Posterior vena cava (tissue), 2 donors: ENCODE measurements around the gene WWOX. TPM values are rescaled to one million over a fixed set of nuclear protein-coding genes. Genes with fewer than 3 reads are reported as not detected.

ENCODE experiments used
- DNase-seq: peaks from one replicate; pipeline ENCODE4 v3.0.0-alpha.2; 2020; ENCODE audit warnings: low spot score
- intact Hi-C, 2 donors: fragments of 100-400 bp; cut with DNase I; formaldehyde crosslinking; loops; one replicate each; pipeline versions ENCODE4 v1.14.1 to v1.14.2; 2022 to 2023
- total RNA-seq, 2 donors: library from RNA; stranded (reverse); fragmentation: NEBNext Ultra II Directional; extraction: Animal tissue kit (Norgen Biotek cat#: 25700); gene quantifications; one replicate each; pipeline ENCODE4 v1.2.1, GENCODE V29; 2021
- donor health status: DM: yes; HTN: yes; CAD: no.
- donor health status: DM: yes; HTN: yes; CAD: no.

Gene WWOX
- total RNA-seq, 2 donors from 2014 or later = 12.5 to 16.9 TPM

GRCh38 chr16:78461087-78461486 lies 361.6 kb downstream of the WWOX start:
- intact Hi-C loops = no loop called here
- no peak for DNase-seq

GRCh38 chr16:78461496-78462287 lies 362.2 kb downstream of the WWOX start:
- intact Hi-C loops = no loop called here
- no peak for DNase-seq

GRCh38 chr16:78462288-78463208 lies 363.1 kb downstream of the WWOX start:
- no peak for DNase-seq
- intact Hi-C loops = no loop called here

DNA sequence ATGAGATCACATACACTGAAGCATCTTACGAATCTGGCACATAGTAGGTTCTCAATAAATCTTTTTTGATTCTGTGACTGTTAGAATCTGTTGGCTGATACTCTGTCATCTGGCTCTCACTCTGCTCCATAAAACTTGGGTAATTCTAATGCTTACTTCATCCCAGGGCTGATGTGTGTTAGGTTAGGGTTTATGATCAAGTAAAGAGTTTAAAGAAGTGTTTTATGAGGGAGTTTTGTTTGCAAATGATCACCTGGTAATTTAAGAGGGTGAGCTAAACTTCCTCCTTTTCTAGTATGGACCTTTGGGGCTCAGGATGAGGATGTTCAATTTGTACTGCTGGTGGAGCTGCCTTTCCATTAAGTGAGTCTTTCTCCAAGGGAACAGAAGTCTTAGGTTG lies 364.1 kb downstream of the WWOX start:
- DNase-seq = no peak
- intact Hi-C loops = no loop called here

- DNase-seq = no peak
- intact Hi-C loops = no loop called here
Measured at GRCh38 chr16:78464833-78465232, 365.4 kb downstream of the WWOX start.

DNA sequence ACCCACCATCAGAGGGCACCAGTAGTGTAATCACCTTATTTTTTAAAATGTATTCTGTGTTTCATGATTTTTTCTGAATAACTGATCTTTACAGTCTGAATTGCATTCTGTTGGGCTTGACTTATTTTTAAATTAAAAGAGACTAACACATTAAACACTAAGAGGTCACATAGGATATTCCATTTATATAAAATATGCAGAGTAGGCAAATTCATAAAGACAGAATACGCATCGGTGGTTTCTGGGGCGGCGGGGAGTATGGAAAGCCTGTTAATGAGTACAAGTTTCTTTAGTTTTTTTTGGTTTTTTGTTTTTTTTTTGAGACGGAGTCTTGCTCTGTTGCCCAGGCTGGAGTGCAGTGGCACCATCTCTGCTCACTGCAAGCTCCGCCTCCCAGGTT lies 366.3 kb downstream of the WWOX start:
- no peak for DNase-seq
- intact Hi-C loops = no loop called here

DNA sequence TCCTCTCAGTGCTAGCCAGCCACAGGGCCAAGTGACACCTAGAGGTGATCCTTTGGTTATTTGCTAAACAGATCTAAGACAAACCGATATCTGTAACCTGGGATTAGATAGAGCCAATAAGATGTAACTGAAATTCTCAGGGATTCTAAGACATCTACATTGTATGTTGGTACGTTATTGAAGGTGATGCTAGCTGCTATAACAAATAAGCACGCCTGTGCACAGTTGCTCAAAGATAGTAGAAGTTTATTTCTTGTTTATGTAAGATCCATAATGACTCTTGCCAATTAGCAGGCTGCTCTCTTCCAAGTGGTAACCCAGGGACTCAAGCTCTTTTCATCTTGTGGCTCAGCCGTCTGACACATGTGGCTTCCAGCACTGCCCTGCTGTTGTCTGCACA lies 370.3 kb downstream of the WWOX start:
- no peak for DNase-seq
- intact Hi-C loops = no loop called here

DNA sequence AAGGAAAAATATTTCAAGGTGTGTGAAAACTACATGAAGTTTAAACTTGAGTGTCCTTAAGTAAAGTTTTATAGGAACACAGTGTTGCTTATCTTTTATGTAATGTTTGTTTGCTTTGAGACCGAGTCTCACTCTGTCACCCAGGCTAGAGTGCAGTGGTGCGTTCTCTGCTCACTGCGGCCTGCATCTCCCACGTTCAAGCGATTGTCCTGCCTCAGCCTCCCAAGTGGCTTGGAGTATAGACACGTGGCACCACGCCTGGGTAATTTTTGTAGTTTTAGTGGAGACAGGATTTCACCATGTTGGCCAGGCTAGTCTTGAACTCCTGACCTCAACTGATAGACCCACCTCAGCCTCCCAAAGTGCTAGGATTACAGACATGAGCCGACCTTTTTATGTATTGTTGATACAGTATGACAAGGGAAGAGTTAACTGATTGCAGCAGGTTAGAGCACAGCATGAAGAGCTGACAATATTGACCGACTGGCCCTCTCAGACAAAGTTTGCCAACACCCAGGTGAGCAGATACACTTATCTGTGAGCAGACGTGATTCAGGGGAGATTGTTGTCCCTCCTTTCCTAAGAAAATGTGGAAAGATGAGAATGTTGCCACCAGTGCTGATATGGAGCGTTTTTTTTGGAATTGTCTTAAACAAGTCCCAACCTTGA lies 373.7 kb downstream of the WWOX start:
- DNase-seq = no peak
- intact Hi-C loops = no loop called here

DNA sequence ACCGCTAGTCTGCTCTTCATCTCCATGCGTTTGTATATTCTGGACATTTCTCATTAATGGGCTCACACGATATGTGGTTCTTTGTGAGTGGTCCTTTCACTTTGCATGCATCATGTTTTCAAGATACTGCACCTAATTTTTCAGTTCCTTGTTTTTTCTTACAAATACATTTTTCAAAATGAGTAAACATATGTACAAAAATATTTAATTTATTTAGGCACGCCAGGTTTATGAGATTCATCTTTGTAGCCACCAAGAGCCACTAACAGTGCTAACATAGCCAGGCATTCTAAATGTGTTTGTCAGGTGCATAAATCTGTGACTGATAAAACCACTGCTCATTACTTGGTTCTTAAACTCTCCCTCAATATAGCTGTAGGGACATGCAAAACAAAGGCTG lies 375.3 kb downstream of the WWOX start:
- no peak for DNase-seq
- intact Hi-C loops = no loop called here

- intact Hi-C loops = no loop called here
- DNase-seq = no peak
Measured at GRCh38 chr16:78476615-78477014, 377.2 kb downstream of the WWOX start.

GRCh38 chr16:78478267-78478861 lies 378.9 kb downstream of the WWOX start:
- no peak for DNase-seq
- intact Hi-C loops = no loop called here

DNA sequence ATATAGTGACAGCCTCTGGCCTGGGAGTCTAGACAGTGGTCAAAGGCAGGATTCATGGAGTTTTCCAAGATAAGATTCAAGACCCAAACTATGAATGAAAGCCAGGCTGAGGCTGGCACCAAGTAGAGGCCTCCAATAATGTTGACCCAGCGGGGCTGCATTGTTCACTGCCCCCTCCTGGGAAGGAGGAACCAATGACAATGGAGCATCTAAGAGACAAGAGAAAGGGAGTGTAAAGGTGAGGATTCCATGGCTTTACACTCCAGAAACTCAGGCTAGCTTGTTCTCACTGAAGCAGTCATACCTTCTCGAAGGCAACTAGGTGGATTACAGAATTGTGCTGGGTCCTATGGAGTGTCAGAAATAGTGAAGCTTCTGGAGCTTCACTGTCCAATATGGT lies 380.3 kb downstream of the WWOX start:
- intact Hi-C loops = no loop called here
- DNase-seq = no peak

DNA sequence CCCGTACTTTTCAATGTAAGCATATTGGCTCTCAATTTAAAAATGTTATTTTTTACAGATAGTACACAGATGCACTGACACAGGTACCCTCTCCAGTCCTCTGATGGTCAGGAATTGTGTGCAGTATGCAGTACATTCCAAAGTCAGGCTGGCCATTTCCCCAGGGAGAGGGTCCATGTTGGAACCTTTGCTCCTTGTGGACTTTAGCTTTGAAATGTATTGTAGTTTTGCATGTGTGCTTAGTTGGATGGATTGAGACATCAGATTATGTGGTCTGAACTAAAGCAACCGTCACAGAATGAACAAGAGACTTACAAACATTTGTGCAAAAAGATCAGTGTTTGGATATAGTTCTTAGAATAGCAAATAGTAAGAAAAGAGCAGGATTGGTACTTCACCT lies 381.1 kb downstream of the WWOX start:
- DNase-seq = no peak
- intact Hi-C loops = no loop called here

DNA sequence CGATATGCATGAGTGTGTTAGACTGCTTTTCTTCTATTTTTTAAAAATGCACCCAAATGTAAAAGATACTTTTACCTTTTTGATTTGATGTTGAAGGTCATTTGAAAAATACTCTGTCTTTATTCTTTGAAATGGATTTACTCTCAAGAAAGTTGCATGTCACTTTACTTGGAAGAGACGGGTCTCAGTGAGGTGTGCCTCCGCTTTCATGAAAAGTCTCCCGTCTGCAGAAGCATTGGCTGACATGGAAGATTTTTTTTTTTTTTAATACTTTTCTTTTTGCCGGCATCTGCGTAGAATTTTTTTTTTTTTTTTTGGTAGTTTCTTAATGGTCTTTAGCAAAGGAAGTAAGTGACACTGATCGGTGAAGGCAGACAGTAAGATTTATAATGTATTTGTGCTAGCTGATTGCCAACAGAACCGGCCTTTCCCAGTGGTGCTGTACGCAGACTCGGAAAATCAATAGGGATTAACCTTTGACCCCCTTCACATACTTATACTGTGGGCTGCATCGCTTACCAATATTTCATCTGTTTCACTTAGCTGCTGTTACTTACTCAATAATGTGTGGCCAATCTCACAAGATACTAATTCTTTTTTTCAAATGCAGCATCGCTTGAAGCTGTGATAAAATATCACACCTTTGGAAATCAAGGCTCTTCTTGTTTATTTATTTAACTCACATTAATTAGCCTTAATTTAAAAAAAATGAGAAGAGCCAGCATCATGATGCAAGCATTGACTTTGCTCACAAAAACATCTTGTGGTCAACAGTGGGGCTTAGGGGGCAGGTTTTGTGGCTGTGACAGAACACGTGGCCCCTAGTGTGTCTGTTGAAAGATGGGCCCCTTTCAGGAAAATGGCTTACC lies 383.9 kb downstream of the WWOX start:
- intact Hi-C loops = no loop called here
- no peak for DNase-seq

GRCh38 chr16:78484509-78485058 lies 385.1 kb downstream of the WWOX start:
- no peak for DNase-seq
- intact Hi-C loops = no loop called here

DNA sequence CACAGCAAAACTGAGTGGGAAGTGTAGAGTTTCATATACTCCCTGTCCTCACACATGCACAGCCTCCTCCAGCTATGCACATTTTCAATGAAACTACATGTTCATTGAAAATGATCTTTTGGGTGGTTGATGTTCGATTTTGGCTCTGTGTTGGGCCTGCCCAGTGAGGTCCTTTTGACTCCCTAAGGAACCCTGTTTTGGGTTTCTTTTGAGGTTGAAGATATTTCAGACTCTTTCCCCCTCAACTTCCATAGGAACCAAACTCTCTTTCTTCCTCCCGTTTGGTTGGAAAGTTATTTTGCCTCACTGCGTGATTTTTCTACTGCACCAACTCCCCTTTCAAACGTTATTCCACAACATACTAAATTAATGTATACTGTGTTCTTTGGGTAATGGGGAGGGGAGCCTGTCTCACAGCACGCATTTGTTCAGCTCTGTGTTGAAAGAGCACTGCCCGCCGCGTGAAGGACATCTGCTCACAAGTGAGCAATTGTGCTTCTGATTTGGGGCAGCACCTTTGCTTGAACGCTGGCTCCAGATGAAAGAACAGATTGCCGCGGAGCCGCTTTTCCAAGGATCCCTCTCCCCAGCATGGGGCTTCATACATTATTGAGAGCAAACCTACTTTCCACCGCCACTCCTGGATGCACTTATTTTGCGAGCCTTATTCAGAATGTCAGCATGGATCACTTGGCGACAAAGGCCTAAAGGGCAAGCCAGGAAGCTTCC lies 385.9 kb downstream of the WWOX start:
- intact Hi-C loops = no loop called here
- no peak for DNase-seq

GRCh38 chr16:78485917-78486257 lies 386.4 kb downstream of the WWOX start:
- DNase-seq = no peak
- intact Hi-C loops = no loop called here

DNA sequence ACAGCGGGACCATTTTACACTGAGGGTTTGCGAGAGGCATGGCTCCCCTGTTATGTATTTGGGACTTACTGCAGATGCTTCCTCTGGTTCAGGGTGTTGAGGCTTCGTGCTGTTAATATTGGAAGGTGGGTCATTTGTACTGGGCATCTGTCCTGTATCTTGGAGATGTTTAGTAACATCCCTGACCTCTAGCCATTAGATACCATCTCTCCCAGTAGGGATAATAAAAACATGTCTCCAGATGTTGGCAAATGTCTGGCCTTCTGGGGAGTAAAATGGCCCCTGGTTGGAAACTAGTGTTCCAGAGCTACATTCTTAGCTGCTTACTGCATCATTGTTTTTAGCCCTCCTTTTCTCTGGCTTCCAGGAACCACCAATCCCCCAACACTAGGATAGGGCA lies 388.0 kb downstream of the WWOX start:
- DNase-seq = no peak
- intact Hi-C loops = no loop called here
